CD8-positive, alpha-beta memory T cell (primary cell): ENCODE data around the gene KIF1C. TPM values are rescaled to one million over a fixed set of nuclear protein-coding genes. Genes with fewer than 3 reads are reported as not detected.
"Not testable (repeated sequence)": the region's sequence is repeated elsewhere in the genome, so short reads cannot be mapped to it uniquely, and the experiment has no call there.

Source experiments
- CTCF ChIA-PET: fragments of 350-600 bp; sonication (Branson Sonifier 250); formaldehyde crosslinking; loops from one replicate; lab custom pipeline; 2021; ENCODE audit warnings: antibody characterized with exemption; lab: Charles Lee
- POLR2A ChIA-PET: fragments of 350-600 bp; sonication (Branson Sonifier 250); formaldehyde crosslinking; loops from one replicate; lab custom pipeline; 2021; ENCODE audit warnings: antibody characterized with exemption; lab: Charles Lee
- DNase-seq, 5 donors: peaks; one replicate each; pipeline versions ENCODE4 v3.0.0 to v3.0.0-alpha.2; 2020 to 2022; ENCODE audit warnings: mixed read lengths in 1 of 5
- H3K27ac ChIP-seq: one replicate; pipeline ENCODE4 v1.7.0; 2013; ENCODE audit warnings: low read depth, mild to moderate bottlenecking, low read length, moderate library complexity
- H3K27me3 ChIP-seq: 2 replicates; pipeline ENCODE4 v1.7.0; 2013; ENCODE audit warnings: low read length, mild to moderate bottlenecking; ENCODE audit not compliant: insufficient read depth, poor library complexity, severe bottlenecking
- H3K36me3 ChIP-seq: 2 replicates; pipeline ENCODE4 v1.7.0; 2013; ENCODE audit warnings: mild to moderate bottlenecking, low read length, moderate library complexity; ENCODE audit not compliant: insufficient read depth
- H3K4me1 ChIP-seq: 2 replicates; pipeline ENCODE4 v1.7.0; 2013; ENCODE audit warnings: mild to moderate bottlenecking, low read length, moderate library complexity; ENCODE audit not compliant: insufficient read depth
- H3K4me3 ChIP-seq: 2 replicates; pipeline ENCODE4 v1.7.0; 2013; ENCODE audit warnings: mild to moderate bottlenecking, low read length
- H3K9me3 ChIP-seq: 2 replicates; pipeline ENCODE4 v1.7.0; 2013; ENCODE audit warnings: mild to moderate bottlenecking, low read length
- H3K27ac Mint-ChIP-seq, 8 donors: one replicate each; pipeline ENCODE4 v1.8.0; 2020 to 2021; ENCODE audit warnings: mixed read lengths in 8 of 8, mild to moderate bottlenecking in 6 of 8, inconsistent platforms in 3 of 8, moderate library complexity in 3 of 8
- H3K27me3 Mint-ChIP-seq, 2 donors: one replicate each; pipeline ENCODE4 v1.8.0; 2020 to 2021; ENCODE audit warnings: mixed read lengths in 2 of 2, mild to moderate bottlenecking in 1 of 2, moderate library complexity in 1 of 2
- H3K36me3 Mint-ChIP-seq, 3 donors: one replicate each; pipeline ENCODE4 v1.8.0; 2020 to 2021; ENCODE audit warnings: mixed read lengths in 3 of 3, inconsistent platforms in 1 of 3, mild to moderate bottlenecking in 1 of 3
- H3K4me1 Mint-ChIP-seq, 3 donors: one replicate each; pipeline ENCODE4 v1.8.0; 2020 to 2021; ENCODE audit warnings: mixed read lengths in 3 of 3, inconsistent platforms in 1 of 3, mild to moderate bottlenecking in 1 of 3
- H3K4me3 Mint-ChIP-seq, 7 donors: one replicate each; pipeline ENCODE4 v1.8.0; 2020 to 2021; ENCODE audit warnings: mixed read lengths in 7 of 7, mild to moderate bottlenecking in 6 of 7, moderate library complexity in 4 of 7, inconsistent platforms in 2 of 7
- H3K9me3 Mint-ChIP-seq, 5 donors: one replicate each; pipeline ENCODE4 v1.8.0; 2020 to 2022; ENCODE audit warnings: mixed read lengths in 5 of 5, mild to moderate bottlenecking in 3 of 5, moderate library complexity in 2 of 5, inconsistent platforms in 1 of 5
- polyA plus RNA-seq: library from polyadenylated mRNA; unstranded; fragments of 300-500 nt; fragmentation: Illumina TruSeq; gene quantifications from one replicate; pipeline ENCODE4 v1.2.3, GENCODE V29; 2021
- total RNA-seq, 2 experiments: library from RNA; stranded (reverse); gene quantifications; one replicate each; pipeline ENCODE4 v1.2.3, GENCODE V29; 2021

KIF1C gene
- total and polyA plus RNA-seq, 3 experiments from 2014 or later: 8.0 to 77.3 (median 73.4) TPM

DNA sequence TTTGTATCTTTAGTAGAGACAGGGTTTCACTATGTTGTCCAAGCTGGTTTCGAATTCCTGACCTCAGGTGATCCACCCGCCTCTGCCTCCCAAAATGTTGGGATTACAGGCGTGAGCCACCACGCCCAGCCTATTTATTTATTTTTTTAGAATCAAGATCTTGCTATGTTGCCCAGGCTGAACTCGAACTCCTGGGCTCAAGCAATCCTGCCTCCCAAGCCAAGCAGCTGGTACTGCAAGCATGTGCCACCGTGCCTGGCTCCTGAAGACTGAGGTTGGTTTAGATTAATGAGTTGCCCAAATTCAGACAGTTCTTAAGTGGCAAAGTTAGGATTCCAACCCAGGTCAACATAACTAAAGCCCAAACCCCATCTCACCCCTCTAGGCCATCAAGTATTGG, 29.5 kb downstream of the KIF1C start:
- H3K27me3 ChIP-seq: no peaks in the 10 kb centered on the region
- ChIA-PET POLR2A (interaction anchor here (0.6 kb wide), 1 partner anchor 32 kb away, joined by 9 read pairs; no protein-coding TSS in a partner anchor), CTCF (interaction anchor here (1.1 to 7.1 kb wide), 2 partner anchors 22 to 36 kb away, joined by 3 to 125 read pairs; no protein-coding TSS in a partner anchor)
- no peak overlapping the region for H3K4me3 ChIP-seq
- Mint-ChIP-seq H3K27me3 (peaks cover 0 to 1% of the 10 kb centered on the region in 2 donors), H3K4me3 (no peak overlapping the region), H3K9me3 (no peaks in the 10 kb centered on the region), H3K4me1 (peaks cover 11 to 26% (median 20%) of the 10 kb centered on the region in 3 donors), H3K27ac (no peak overlapping the region), H3K36me3 (peaks cover 0 to 19% (median 6%) of the 10 kb centered on the region in 3 donors)
- no peak for DNase-seq
- H3K27ac ChIP-seq: no peak overlapping the region
- peaks cover 17% of the 10 kb centered on the region for H3K4me1 ChIP-seq
- no peaks in the 10 kb centered on the region for H3K36me3 ChIP-seq
- no peaks in the 10 kb centered on the region for H3K9me3 ChIP-seq

- no peak for DNase-seq
- peaks cover 19% of the 10 kb centered on the region for H3K4me1 ChIP-seq
- Mint-ChIP-seq H3K4me1 (peaks cover 11 to 31% (median 20%) of the 10 kb centered on the region in 3 donors), H3K27me3 (peaks cover 0 to 1% of the 10 kb centered on the region in 2 donors), H3K36me3 (peaks cover 0 to 13% (median 6%) of the 10 kb centered on the region in 3 donors), H3K9me3 (no peaks in the 10 kb centered on the region), H3K27ac (no peak overlapping the region), H3K4me3 (no peak overlapping the region)
- no peaks in the 10 kb centered on the region for H3K27me3 ChIP-seq
- H3K4me3 ChIP-seq: no peak overlapping the region
- H3K27ac ChIP-seq: no peak overlapping the region
- ChIA-PET CTCF (interaction anchor here (1.1 to 7.1 kb wide), 2 partner anchors 21 to 35 kb away, joined by 3 to 125 read pairs; no protein-coding TSS in a partner anchor), POLR2A (interaction anchor here (0.6 kb wide), 1 partner anchor 89 kb away, joined by 3 read pairs; no protein-coding TSS in a partner anchor)
- no peaks in the 10 kb centered on the region for H3K36me3 ChIP-seq
- no peaks in the 10 kb centered on the region for H3K9me3 ChIP-seq
Observed at GRCh38 chr17:5027916-5028315, 30.2 kb downstream of the KIF1C start.

DNA sequence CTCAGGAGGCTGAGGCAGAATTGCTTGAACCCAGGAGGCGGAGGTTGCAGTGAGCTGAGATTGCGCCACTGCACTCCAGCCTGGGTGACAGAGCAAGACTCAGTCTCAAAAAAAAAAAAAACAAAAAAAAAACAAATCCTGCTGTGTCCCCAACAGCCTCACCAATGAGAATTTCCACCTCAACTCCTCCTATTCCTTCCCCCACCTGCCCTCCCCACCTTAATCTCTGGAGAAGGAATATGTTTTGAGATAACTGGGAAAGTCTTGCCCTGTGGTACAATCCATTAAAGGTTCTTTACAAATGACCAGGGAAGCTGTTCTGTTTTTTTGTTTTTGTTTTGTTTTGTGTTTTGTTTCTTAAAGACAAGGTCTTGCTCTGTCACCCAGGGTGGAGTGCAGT, 32.4 kb downstream of the KIF1C start:
- not testable (repeated sequence) for H3K36me3 ChIP-seq, DNase-seq, H3K27me3 Mint-ChIP-seq, H3K4me3 ChIP-seq, H3K9me3 ChIP-seq, H3K36me3 Mint-ChIP-seq, H3K27ac ChIP-seq, H3K9me3 Mint-ChIP-seq, H3K27me3 ChIP-seq
- H3K4me1 ChIP-seq: peaks cover 19% of the 10 kb centered on the region
- peak overlapping the region in 3 of 7 donors; percentile 84 to 86 (median 86) for H3K4me3 Mint-ChIP-seq
- H3K27ac Mint-ChIP-seq: peak overlapping the region in 3 of 8 donors; percentile 35 to 87 (median 60)
- POLR2A ChIA-PET: interaction anchor here (0.5 to 1.9 kb wide), 6 partner anchors 11 to 318 kb away, joined by 3 to 11 read pairs (median 6); partner anchors contain the start of gene ZFP3
- CTCF ChIA-PET: interaction anchor here (1.0 to 7.1 kb wide), 10 partner anchors 10 to 131 kb away, joined by 3 to 125 read pairs (median 8); partner anchors contain the start of genes CAMTA2, INCA1, KIF1C and SPAG7
- H3K4me1 Mint-ChIP-seq: peaks cover 13 to 46% (median 20%) of the 10 kb centered on the region in 3 donors

DNA sequence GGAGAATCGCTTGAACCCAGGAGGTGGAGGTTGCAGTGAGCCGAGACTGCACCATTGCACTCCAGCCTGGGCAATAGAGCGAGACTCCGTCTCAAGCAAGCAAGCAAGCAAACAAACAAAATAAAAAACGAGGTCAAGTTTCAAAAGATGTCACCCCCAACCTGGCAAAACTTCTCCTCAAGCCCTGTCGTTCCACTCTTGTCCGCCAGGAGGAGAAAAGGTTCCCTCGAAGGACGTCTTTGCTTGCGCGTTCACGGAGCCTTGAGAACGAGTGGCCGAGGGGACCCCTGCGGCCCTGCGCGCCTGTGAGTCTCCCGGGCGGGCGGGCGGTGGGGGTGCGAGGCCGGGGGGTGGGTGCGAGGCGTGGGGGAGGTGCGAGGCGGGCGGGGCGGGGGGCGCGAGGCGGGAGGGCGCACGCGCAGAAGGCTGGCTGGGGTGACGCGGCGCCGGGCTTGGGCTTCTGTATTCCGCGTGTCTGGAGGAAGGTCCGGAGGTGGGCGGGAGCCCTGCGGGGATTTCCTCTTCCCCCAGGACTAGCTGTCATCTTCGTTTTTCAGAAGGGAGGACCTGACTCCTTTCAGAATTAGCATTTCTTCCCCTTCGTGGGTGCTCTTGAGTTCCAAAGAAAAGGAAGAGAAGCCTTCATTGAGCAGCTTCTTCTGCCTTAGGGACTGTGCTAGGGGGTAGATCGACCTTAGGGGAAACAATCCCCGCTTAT, 33.8 kb downstream of the KIF1C start:
- Histone ChIP-seq H3K27me3 (no peaks in the 10 kb centered on the region), H3K4me1 (peaks cover 19% of the 10 kb centered on the region), H3K9me3 (no peaks in the 10 kb centered on the region), H3K4me3 (peak overlapping the region; percentile 73), H3K27ac (no peak overlapping the region), H3K36me3 (no peaks in the 10 kb centered on the region)
- H3K4me1 Mint-ChIP-seq: peaks cover 13 to 46% (median 20%) of the 10 kb centered on the region in 3 donors
- no peaks in the 10 kb centered on the region for H3K9me3 Mint-ChIP-seq
- peaks cover 0 to 1% of the 10 kb centered on the region in 2 donors for H3K27me3 Mint-ChIP-seq
- CTCF ChIA-PET: interaction anchor here (0.6 to 7.1 kb wide), 13 partner anchors 11 to 64 kb away, joined by 3 to 125 read pairs (median 7); partner anchors contain the start of genes CAMTA2, INCA1, KIF1C and SPAG7
- POLR2A ChIA-PET: interaction anchor here (0.7 to 1.9 kb wide), 7 partner anchors 14 to 123 kb away, joined by 3 to 8 read pairs (median 6); partner anchors contain the start of genes INCA1, KIF1C and ZFP3
- peak; percentile 72 to 89 (median 76) for DNase-seq
- H3K4me3 Mint-ChIP-seq: peak overlapping the region; percentile 83 to 92 (median 86)
- peak overlapping the region; percentile 41 to 96 (median 90) for H3K27ac Mint-ChIP-seq
- peaks cover 0 to 3% (median 3%) of the 10 kb centered on the region in 3 donors for H3K36me3 Mint-ChIP-seq

DNA sequence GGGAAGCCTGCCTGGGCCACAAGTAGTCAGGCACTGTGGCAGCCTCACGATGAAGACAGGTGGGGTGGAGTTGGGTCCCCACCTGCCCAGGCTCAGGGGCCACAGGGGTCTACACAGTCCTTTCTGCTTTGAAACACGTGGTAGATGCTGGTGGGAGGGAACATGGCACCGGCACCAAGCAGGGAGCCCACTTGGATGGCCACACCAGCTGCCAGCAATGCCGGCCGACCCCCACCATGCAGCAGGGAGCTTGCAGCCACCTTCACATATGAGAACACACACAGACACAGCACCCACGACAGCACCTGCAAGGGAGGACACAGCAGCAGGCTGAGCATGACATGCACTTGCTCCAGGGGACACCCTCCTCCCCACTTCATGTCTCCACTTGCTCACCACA, 35.1 kb downstream of the KIF1C start:
- no peak overlapping the region for H3K4me3 ChIP-seq
- Mint-ChIP-seq H3K36me3 (peaks cover 0 to 3% (median 3%) of the 10 kb centered on the region in 3 donors), H3K4me3 (peak overlapping the region in 3 of 7 donors; percentile 14 to 92 (median 22)), H3K4me1 (peaks cover 13 to 49% (median 20%) of the 10 kb centered on the region in 3 donors), H3K27ac (no peak overlapping the region), H3K9me3 (no peaks in the 10 kb centered on the region), H3K27me3 (peaks cover 0 to 1% of the 10 kb centered on the region in 2 donors)
- ChIA-PET POLR2A (interaction anchor here (1.0 to 1.6 kb wide), 3 partner anchors 13 to 35 kb away, joined by 4 to 6 read pairs (median 6); partner anchors contain the start of genes INCA1 and KIF1C), CTCF (interaction anchor here (1.2 to 7.1 kb wide), 4 partner anchors 12 to 30 kb away, joined by 3 to 125 read pairs (median 26); no protein-coding TSS in a partner anchor)
- no peak for DNase-seq
- H3K4me1 ChIP-seq: peaks cover 19% of the 10 kb centered on the region
- no peaks in the 10 kb centered on the region for H3K9me3 ChIP-seq
- H3K27me3 ChIP-seq: no peaks in the 10 kb centered on the region
- H3K27ac ChIP-seq: no peak overlapping the region
- no peaks in the 10 kb centered on the region for H3K36me3 ChIP-seq

DNA sequence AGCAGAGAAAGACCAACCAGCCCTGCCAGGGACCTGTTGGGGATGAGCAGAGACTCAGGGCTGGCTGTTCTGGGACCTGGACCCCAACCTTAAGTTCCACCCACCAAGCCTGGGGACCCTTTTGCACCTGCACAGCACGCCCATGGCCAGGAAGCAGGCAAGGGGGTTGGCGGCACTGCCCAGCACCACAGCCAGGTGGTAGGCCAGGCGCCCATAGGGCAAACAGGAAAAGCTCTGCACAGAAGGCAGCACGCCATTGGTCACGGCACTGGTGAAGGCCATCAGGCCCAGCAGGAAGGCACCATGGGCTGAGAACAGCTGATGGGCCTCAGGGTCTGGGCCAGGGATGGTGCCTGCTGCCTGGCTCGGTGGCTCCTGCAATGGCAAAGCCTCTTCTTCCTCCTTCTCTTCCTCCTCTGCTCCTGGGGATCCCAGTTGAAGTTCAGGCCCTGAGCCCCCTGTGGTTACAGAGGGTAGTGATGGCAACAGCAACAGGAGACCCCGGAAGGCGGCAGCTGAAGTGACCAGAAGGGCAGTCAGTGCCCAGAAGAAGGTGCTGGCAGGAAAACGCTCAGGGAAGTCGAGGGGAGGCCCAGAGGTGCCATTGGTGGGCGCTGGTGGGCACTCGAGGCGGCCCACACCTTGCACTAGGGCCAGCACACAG, 35.7 kb downstream of the KIF1C start:
- POLR2A ChIA-PET: interaction anchor here (0.5 to 1.0 kb wide), 2 partner anchors 12 to 18 kb away, joined by 4 to 5 read pairs; no protein-coding TSS in a partner anchor
- H3K9me3 Mint-ChIP-seq: no peaks in the 10 kb centered on the region
- peaks cover 0 to 3% (median 0%) of the 10 kb centered on the region in 3 donors for H3K36me3 Mint-ChIP-seq
- H3K4me1 Mint-ChIP-seq: peaks cover 13 to 49% (median 20%) of the 10 kb centered on the region in 3 donors
- Histone ChIP-seq H3K4me1 (peaks cover 19% of the 10 kb centered on the region), H3K4me3 (no peak overlapping the region), H3K9me3 (no peaks in the 10 kb centered on the region), H3K27me3 (no peaks in the 10 kb centered on the region), H3K27ac (no peak overlapping the region), H3K36me3 (no peaks in the 10 kb centered on the region)
- H3K4me3 Mint-ChIP-seq: peak overlapping the region in 1 of 7 donors; percentile 23
- no peak for DNase-seq
- no peak overlapping the region for H3K27ac Mint-ChIP-seq
- CTCF ChIA-PET: interaction anchor here (4.5 to 7.1 kb wide), 2 partner anchors 16 to 30 kb away, joined by 24 to 125 read pairs; no protein-coding TSS in a partner anchor
- no peaks in the 10 kb centered on the region for H3K27me3 Mint-ChIP-seq

DNA sequence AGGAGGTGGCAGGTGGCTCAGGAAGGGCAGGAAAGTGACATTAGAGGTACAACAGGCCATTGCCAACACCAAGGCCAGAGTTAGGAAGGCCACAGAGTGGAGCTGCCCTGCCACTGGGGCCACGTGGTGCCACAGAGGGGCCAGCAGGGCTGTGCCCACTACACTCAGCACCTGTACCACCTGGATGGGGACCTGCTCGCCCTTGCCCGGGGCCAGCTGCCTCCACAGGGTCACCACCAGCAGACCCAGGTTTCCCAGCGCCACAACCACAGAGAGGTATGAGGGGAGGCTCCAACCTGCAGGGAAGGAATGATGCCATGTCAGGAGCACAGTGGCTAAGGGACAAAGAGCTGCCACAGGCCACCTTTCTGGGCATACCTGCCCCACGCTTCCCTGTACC, 36.3 kb downstream of the KIF1C start:
- Histone ChIP-seq H3K27me3 (no peaks in the 10 kb centered on the region), H3K9me3 (no peaks in the 10 kb centered on the region), H3K36me3 (no peaks in the 10 kb centered on the region), H3K4me1 (peaks cover 19% of the 10 kb centered on the region), H3K27ac (no peak overlapping the region), H3K4me3 (no peak overlapping the region)
- POLR2A ChIA-PET: interaction anchor here (0.5 to 1.0 kb wide), 2 partner anchors 11 to 17 kb away, joined by 4 to 5 read pairs; no protein-coding TSS in a partner anchor
- DNase-seq: no peak
- Mint-ChIP-seq H3K9me3 (no peaks in the 10 kb centered on the region), H3K27ac (peak overlapping the region in 1 of 8 donors; percentile 39), H3K4me3 (no peak overlapping the region), H3K36me3 (peaks cover 0 to 3% (median 0%) of the 10 kb centered on the region in 3 donors), H3K4me1 (peaks cover 13 to 49% (median 20%) of the 10 kb centered on the region in 3 donors), H3K27me3 (no peaks in the 10 kb centered on the region)
- CTCF ChIA-PET: interaction anchor here (0.6 to 7.1 kb wide), 6 partner anchors 13 to 146 kb away, joined by 3 to 125 read pairs (median 14); no protein-coding TSS in a partner anchor
